GM18858 (cell line): Measurements from ENCODE around the gene SRP72.
"Not testable (repeated sequence)": the region's sequence is repeated elsewhere in the genome, so short reads cannot be mapped to it uniquely, and the experiment has no call there.

Source experiments
- ATAC-seq: cut with Tn5 transposase; IDR thresholded peaks from one replicate; pipeline ENCODE4 v1.9.1; 2021; ENCODE audit not compliant: unreplicated experiment

The SRP72 gene

DNA sequence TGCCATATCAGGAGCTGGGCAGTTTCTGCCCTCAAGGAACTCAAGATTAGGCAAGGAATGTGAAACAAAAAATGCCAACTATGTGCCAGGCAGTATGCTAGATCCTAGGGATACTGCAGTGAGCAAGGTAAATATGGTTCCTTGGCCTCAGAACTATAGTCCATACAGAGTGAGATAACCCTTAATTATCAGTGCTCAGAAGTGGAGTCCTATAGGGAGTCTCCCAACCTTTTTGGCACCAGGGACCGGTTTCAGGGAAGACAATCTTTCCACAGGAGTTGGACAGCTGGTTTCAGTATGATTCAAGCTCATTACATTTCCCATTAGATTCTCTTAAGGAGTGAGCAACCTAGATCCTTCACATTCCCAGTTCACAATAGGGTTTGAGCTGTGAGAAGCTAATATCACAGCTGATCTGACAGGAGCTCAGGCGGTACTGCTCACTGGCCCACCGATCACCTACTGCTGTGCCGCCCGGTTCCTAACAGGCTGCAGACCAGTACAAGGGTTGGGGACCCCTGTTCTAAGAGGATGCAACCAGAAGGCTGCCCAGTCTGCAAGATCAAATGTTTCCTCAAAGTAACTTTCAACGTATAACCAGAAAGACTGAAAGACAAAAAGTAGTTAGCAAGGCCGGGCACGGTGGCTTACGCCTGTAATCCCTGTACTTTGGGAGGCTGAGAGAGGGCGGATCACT, 1.7 kb upstream of the SRP72 start:
- ATAC-seq: no peak

DNA sequence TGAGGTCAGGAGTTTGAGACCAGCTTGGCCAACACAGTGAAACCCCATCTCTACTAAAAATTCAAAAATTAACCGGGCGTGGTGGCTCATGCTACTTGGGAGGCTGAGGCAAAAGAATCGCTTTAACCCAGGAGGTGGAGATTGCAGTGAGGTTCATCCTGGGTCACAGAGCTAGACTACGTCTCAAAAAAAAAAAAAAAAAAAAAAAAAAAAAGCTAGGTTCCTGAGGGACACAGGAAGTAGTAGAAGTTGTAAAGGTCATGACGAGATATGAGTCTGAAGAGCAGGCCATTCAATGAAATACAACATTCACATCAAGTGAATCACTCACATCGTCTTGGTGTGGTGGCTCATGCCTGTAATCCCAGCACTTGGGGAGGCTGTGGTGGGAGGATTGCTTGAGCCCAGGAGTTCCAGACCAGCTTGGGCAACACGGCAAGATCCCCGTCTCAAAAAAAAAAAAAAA, 1.1 kb upstream of the SRP72 start:
- not testable (repeated sequence) for ATAC-seq

DNA sequence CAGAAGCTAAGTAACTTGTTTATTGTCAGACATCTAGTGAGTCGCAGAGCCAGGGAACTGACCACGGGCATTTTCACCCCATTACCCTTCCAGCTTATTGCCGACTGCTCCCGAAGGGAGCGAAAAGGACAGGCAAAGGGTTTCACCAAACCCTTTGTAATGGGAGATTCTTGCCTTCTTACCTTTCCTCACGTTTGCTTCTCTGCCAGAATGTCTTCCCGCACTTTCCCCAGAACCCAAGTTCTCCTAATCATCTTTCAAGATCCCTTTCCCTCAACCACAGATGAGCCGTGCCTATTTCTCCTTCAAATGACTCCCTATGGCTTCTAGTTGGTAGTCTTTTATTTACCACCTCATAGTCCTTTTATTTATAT, 520 bp upstream of the SRP72 start:
- no peak for ATAC-seq

DNA sequence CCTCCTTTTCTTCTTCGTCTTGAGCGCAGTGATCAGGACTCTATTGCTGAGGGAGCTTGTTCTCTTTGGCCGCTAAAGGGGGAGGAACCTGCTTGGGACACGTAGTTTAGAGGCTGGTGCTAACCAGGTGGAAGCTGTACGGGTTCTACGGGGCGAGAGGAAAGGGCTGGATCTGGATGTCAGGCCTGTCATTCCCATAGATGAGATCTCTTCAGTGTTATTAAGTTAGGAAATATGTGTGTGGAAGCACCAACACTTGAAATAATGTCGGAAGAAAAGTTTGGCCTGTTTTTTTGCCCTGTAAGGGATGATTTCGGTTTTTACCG, 643 bp downstream of the SRP72 start:
- peak; percentile 29 for ATAC-seq

DNA sequence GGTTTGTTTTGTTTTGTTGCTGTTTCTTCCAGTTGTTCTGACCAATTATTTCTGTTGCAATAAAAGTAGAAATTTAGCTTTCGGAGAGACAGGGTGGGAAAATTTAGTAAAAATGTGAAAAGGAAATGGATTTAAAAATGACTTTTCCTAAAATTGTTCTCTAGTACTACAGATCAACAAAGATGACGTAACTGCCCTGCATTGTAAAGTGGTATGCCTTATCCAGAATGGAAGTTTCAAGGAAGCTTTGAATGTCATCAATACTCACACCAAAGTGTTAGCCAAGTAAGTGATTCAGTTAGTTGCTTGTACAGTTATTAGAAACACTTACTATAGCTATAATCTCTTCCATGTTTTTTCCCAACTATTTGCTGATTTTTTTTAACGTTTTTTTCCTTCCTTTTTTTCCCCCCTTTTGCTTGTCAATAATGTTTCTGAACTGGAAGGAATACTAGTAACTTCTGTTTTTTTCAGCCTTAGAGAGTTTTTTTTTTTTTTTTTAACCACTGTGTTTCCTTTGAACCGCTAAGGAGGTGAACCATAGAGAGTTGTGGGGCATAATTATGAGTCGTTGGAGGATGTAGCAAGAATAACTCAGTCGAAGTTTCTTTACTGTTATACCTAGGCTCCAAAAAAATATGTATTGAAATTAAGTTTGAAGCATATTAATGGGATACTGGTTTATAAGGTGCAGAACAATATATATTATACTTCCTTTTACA, 2.2 kb downstream of the SRP72 start:
- ATAC-seq: no peak

DNA sequence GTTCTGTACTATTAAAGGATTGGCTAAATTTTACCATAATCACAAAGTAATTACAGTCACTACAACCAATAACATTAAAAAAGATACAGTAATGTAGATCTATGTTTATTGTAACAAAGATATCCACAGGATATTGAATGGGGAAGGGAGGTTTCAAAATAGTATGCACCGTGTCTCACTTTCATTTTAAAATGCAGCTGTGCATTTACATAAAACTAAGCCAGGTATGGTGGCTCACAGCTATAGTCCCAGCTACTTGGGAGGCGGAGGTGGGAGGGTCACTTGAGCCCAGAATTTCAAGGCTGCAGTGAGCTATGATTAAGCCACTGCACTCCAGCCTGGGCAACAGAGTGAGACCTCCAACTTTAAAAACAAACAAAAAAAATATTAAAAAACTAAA, 8.5 kb downstream of the SRP72 start:
- peak; percentile 90 for ATAC-seq

DNA sequence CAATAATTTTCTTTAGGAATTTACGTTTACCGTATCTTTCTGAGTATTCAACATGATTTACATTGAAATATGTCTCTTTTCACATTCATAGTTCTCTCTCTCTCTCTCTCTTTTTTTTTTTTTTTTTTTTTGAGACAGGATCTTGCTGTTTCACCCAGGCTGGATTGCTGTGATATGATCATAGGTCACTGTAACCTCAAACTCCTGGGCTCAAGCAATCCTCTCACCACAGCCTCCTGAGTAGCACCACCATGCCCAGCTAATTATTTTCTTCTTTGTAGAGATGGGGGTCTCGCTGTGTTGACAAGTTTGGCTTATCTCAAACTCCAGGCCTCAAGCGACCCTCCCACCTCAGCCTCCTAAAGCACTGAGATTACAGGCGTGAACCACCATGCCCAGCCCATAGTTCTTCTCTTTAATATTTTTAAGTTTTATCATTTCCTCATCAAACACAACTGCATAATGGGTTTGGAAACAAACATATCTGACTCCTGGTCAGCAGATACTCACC, 9.8 kb downstream of the SRP72 start:
- ATAC-seq: no peak

DNA sequence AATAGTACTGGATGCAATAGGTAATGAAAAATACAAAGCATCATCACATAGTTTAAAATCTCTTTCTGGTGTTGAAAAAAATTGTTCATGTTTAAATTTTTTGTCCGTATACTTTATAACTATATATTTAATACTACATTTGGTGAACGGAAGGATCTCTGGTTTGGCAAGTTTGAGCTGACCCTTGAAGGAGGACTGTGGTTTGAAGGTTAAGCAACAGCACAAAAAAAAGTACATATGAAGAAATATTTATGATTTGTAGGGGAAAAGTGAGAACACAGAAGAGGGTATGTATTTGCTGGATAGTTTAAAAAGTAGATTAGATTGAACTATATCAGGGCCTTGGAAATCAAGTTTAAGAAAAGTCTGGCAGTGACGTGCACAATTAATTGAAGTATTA, 13.3 kb downstream of the SRP72 start:
- no peak for ATAC-seq

DNA sequence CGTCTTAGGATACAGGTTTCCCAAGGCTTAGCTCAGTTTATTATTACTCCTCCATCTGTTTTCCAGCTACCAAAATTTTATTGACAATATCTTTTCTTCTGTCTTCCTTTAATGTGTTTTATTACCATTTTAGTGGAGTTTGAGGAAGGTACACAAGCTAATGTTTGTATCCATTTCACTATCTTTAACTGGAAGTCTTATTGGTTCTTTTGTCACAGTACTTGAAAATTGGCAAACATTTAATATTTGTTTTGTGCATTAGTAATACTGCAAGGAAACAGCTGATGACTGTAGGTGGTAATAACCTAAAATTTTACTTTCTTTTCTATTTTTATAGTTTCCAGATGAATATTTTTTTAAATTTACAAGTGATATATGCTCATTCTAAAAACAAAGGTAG, 28.8 kb downstream of the SRP72 start:
- ATAC-seq: no peak

DNA sequence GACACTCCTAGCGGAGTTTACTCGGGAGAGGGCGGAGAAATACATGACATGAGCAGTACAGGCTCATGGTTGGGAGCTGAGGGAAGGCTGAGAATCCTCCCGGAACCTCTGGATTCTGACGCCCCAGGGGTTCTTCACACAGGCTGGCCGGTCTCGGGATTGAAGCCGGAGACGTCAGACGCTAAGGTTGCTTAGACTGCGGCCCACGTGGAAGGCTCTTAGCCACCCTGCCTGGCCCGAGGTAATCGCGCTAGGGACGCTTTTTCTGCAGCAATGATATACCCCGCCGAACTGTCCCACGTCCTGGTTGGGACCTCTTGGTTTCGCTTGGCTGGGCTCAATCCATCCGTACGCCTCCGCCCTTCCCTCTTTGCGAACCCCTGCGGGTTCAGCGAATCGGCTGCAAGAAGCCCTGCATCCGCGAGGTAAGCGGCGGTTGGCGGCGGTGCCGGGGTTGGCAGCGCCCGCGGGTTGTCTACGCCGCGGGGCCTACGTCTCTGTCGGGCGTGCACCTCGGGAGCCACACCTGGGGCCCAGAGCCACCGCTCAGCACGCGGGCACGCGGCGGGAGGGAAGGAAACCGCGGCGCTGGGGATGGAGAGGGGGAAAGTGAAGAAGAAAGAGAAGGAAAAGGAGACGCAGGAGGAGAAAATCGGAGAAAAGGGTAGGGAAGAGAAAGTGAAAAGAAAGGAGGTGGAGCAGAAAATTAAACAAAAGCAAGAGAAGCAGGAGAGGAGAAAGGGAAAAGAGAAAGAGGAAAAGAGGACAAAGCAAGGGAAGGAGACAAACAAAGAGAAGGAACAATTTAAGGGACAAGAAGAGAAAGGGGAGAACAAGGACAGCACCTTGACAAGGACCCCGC, 38.1 kb downstream of the SRP72 start, which contains the start of gene ARL9:
Gene ARL9, plus strand, starts transcription at position 523 of the 862 bp plus-strand sequence. Its CDS starts 72 bp downstream, at position 595.
- peak; percentile 71 for ATAC-seq

DNA sequence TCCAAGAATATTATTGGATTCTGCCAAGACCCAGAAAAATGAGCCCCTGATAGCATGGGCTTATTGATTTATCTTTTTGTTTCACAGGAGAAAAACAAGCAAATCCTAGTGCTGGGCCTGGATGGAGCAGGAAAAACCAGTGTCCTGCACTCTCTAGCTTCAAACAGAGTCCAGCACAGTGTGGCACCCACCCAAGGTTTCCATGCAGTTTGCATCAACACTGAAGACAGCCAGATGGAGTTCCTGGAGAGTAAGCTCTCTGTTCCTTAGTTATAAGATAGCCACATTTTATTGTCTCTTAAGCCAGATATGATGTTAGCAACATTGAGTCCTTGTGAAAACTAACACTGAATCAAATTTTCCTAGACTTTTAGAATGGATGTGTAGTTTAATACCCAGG, 43.7 kb downstream of the SRP72 start:
- ATAC-seq: no peak

DNA sequence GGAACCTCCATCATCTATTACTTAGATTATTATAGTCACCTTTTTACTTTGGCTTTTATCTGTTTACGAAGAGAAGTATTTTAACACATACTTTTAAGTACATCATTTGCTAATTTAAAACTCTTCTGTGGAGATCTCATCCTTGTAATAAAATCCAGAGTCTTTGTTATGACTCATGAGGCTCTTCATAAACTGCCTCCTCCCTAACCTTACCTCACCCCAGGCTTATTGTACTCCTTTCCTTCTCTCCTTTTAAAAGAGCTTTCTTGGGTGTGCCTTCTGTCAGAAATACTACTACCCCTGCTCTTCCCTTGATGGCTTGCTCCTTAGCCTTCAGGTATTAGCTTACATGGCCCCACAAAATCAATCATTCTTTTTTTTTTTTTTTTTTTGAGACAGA, 44.7 kb downstream of the SRP72 start:
- no peak for ATAC-seq

DNA sequence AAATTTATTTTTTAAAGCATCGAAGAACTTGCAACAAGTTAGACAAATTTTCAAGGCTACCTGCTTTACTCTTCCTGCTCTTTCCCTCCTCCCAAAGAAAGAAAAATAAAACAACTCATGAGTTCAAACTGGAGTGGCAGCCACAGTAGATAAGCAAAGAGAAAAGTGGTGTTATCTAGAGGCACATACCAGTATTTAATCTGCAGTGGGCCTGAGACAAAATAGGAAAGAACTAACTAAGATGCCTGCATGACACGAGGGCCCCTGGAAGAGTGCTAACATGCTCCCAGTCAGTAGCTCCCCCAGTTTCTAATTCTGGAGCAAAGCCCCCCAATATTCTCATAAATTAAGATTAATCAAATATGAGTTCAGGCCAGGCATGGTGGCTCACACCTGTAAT, 46.1 kb downstream of the SRP72 start:
- no peak for ATAC-seq

DNA sequence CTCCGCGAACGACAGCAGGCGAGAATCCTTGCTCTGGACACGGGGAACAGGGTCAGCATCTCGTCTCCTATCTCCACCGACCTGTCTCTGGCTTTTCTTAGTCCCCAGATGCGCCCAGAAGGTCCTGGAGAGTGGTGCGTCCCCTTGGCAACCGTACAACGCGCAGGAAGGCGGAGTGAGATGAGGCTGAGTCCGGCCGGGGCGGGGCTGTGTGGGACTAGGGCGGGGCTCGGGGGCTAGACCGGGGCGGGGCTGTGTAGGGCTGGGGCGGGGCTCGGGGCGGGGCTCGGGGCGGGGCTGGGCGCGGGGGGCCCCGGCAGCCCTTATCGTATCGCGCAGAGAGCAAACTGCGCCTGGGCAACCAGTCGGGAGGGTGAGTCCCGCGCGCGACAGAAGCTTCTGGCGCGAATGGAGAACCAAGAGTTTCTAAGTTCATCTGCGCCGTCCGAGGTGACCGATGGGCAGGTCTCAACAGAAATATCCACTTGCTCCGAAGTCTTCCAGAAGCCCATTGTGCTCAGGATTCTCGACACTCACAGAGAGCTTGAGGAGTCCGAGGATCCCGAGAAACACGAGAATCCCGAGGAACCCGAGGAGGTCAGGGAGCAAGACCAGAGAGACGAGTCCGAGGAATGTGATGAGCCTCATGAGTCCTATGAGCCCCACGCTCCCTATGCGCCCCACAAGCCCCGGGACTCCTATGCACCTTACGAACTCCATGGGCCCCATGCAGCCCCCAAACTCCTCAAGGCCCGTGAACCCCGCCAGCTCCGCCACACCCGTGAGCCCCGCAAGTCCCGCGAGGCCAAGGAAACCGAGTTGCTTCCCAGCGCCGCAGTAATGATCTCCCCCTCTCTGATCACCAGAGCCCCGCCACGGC, 63.1 kb downstream of the SRP72 start:
- ATAC-seq: peak; percentile 83

DNA sequence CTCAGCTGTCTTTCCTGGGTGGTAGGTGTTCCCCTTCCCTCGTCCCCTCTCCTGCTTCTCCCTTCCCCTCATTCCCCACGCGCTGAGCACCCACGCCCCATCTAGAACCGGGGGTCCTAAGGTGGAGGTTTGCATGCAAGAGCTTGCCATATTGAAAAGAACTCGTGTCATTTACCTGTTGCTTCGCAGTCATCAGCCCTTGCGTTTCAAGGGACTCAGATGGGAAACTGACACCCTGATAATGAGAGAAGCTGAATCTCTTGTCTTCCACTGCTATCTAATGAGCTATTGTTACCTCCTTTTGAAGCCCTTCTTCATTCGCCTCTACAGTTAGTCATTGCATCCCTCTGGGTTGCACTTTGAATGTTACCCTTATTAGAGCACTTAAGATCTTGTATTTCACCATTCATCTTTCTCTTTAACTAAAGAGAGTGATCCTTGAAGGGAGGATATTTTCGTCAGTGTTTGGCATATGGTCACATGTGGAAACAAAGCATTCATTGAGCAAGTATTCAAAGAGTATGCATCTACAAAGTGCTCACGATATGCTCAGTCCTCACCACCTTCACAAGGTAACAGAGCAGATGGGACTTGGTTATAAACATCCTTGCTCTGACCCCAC, 63.8 kb downstream of the SRP72 start:
- no peak for ATAC-seq

DNA sequence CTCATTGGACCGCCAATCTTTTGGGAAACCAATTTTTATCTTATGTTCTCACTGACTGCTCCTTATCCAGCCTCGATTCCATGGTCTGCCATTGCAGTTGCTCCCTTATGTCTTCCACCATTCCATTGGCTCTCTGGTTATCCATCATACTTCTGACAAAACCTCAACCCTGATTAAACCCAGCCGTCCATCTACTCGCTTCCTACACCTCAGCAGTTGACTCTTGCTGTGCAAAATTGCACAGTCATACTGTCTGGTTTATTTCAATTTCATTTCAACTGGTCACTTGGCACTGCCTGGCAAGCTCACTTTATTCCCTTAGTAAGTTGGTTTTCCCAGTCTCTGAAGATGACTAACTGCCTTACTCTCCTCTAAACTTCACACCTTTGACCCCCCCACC, 64.4 kb downstream of the SRP72 start:
- ATAC-seq: no peak

DNA sequence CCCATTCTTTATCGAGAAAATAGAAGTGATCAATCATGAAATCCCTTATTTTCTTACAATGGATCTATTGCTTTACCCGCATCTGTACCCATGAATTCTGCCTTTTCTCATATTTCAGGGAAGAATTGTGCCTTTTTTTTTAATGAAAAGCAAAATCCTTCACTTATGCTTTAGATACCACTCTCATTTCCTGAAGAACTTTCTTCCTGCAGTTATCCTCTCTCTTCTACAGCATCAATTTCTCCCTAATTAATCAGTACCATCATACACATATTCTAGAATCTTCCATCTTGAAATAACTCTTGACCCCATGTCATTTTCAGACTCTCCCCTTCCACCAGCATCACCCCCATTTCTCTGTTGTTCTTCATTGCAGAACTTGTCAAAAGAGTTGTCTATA, 64.8 kb downstream of the SRP72 start:
- no peak for ATAC-seq

DNA sequence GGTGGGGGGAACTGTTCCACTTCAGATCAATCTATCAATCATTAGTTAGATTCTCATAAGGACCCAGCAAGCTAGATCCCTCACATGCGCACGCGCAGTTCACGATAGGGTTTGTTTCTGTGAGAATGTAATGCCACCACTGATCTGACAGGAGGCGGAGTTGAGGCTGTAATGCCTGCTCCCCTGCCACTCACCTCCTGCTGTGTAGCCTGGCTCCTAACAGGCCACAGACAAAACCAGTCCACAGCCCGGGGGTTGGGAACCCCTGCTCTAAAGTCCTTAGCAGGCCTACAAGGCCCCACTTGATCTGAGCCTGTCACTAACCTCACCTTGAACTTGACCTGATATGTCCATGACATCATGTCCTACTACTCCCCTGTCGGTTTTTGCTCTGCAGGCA, 68.5 kb downstream of the SRP72 start:
- ATAC-seq: no peak

DNA sequence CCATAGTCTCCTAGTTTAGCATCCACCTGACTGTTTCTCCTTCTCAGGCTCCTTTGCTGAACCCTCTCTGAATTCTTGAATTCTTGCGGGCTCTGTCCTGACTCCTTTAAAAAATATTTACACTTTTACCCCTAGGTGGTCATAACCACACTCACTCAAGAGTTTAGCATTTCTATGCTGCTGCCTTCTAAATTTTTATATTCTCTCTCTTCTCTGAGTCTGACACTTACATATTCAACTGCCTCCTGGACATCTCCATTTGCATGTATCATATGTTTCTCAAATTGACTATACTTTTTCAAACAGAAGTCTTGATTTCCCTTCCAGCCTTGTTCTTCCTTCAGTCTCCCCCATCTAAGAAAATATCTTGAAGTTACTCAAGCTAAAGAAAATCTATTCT, 69.7 kb downstream of the SRP72 start:
- ATAC-seq: no peak

DNA sequence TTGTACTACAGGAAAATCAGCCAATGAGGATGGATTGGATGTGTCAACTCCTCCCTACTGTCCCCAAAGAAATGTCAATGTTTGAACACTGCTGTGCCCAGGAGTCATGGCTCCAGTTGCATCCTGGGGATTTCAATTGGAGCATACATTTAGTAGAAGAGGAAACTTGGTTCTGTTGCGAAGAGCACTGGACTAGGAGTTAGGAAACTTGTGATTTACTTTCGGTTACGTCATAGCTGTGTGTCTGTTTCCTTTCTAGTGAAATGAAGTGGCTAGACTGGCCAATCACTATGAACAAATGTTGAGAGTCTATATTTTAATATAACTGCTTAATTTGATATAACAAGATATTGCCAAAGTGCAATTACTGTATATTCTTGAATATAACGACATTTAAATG, 73.4 kb downstream of the SRP72 start:
- no peak for ATAC-seq
